Hematopoietic multipotent progenitor cell (in vitro differentiated cells): ENCODE results near the gene GTPBP3. TPM values are rescaled to one million over a fixed set of nuclear protein-coding genes. Genes with fewer than 3 reads are reported as not detected.

Experiments used
- DNase-seq, 3 donors: peaks; one replicate each; pipeline ENCODE4 v3.0.0-alpha.2; 2011 to 2015; ENCODE audit warnings: low read depth in 2 of 3, low spot score in 2 of 3
- total RNA-seq: library from RNA; depleted of rRNA; stranded (reverse); fragments of >200 nt; gene quantifications from one replicate; pipeline ENCODE4 v1.2.3, GENCODE V29; 2012

GTPBP3 gene
- total RNA-seq, 1 donor: 31.2 TPM

DNA sequence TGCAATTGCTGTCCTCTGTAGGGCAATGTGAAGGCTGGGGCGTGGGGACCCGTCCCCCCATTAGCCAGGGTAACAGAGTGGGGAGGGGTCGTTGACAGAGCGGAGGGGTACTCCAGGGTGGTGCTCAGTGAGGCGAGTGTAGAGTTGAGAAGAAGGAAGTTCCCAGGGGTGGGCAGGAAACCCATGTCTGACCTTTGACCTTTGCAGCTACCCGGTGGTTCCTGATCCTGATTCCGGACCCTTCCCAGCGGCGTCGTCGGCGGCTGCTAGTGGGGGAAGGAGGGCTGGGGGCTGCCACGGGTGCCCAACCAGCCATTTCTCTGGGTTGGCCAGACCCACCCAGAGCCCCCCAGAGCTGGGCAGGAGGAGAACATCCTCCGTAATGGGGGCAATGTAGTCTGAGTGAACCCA lies 41.9 kb downstream of the GTPBP3 start:
- peak in 2 of 3 donors; percentile 45 to 66 for DNase-seq

DNA sequence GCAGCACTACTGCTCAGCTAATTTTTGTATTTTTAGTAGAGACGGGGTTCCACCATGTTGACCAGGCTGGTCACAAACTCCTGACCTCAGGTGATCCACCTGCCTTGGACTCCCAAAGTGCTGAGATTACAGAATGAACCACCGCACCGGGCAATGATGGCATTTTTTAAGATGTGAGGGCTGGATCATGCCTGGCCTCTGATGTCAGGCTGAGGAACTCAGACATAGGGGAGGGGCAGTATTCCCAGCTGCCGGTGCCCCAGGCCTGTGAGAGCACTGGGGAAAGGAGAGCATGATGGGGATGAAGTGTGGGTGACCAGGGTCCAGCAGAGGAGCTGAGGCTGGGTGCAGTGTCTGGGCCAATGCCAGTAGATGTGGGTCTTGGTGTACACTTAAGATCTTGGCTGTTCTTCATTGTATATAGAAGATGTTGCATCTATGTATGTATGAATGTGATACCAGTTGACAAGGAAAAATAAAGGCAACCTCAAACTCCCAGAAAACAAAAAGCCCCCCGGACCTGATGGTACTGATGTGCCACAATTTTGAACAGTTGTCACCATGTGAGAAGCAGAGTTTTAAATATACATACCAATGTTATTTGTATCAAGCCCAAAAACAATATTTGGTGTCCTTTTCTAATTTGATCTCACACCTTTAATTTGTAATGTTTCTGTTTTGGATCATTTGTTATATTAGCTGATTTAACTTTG lies 43.2 kb downstream of the GTPBP3 start:
- DNase-seq: no peak

DNA sequence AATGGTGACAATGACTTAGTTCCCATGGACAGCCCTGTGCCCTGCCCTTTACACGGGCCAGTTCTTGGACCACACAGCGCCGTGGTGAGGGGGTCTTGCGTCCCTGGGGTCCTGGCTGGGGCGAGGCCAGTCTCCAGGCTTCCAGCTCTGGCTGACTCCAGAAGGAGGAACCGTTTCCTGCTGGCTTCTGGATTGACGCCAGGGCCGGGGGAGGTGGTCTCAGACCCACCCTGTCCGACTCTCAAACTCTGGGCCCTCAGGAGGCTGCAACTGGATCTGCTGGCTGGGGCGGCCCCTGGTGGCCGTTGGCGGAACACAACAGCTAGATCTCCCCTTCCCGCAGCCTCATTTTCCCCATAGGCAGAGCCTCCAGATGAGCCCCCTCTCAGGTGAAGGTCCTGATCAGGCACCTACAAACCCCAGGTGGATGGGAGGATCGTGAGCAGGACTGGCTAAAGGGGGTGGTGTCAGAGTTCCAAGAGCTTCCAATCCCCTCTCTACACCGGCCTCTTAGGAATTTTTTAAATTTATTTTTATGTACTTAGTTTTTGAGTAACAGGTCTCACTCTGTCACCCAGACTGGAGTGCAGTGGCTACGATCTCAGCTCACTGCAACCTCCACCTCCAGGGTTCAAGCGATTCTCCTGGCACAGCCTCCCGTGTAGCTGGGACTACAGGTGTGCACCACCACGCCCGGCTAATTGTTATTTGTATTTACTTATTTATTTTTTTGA lies 48.7 kb downstream of the GTPBP3 start:
- peak in 2 of 3 donors; percentile 45 to 71 for DNase-seq

DNA sequence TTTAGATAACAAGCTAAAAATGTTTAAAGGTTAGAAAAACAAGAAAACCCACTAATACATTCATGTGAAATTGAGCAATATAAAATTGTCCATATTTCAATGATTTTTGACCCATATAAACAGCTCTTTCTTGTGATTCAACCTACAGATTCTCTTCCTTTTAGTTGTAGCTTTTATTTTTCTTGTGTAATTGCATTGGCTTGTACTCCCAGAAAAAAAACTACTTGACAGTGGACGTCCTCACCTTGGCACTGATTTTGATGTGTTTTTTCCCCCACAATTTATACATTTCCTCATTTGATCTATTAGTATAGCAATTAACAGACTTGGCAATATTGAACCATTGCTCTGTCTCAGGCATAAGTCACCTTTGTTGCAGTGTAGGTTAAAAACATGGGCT lies 51.9 kb downstream of the GTPBP3 start:
- no peak for DNase-seq

DNA sequence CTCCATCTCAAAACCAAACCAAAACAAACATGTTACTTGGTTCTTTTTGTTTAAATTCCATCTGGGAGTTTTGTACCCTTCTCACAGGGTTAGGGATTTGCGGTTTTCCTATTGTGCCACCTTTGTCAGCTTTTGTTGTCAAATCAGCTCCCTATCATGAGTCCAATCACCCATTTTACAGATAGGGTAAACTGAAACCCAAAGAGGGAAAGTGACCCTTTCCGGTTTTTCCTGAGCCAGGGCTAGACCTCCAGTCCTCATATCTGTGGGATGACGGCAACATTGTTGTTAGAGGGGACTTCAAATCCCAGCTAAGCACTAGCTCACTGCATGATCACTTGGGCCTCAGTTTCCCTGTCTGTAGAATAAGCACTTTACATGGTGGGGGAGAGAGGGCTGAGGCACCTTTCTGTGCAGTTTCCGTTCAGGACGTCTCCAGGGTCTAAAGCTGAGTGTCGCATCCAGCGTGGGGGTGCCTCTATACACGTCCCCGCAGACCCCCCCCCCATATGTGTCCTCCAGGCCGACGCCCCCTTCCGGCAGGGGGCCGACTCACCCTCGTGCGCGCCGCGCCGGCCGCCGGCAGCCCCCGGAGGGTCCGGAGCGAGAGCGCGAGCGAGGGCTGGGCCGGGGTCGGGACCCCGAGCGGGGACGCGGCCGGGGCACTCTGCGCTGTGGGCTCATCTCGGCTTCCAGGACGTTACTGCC lies 52.8 kb downstream of the GTPBP3 start:
- peak in 1 of 3 donors; percentile 54 for DNase-seq

DNA sequence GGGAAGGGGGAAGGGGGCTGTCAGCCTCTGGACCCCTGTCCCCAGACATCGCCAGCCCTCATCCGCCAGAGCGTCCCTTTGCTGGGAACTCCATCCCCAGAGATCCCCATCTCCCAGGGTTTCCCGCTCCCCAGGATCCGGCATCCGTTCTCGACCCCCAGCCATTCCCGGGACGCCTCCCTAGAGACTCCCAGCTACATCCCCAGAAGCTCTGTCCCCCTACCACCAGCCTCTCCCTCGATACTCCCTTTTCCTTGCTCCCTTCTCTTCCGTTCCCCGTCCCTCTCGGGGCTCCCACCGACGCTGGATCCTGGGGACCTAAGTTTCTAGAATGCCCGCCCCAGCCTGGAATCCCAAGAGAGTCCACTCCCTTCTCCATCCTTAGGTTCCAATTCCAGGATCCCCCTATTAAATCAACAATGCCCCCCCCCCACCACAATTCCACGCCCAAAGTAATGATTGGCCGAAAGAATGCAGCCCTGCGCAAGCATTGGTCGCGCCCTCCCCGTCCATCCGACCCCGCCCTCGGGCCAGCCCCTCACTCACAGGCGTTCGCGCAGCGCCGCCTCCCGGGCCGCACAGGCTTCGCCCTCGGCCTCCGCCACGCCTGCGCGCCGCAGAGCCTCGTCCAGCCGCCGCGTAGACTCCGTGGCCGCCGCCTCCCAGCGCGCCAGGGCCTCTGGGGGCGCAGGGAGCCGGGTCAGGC lies 53.5 kb downstream of the GTPBP3 start:
- peak; percentile 71 to 94 (median 93) for DNase-seq

DNA sequence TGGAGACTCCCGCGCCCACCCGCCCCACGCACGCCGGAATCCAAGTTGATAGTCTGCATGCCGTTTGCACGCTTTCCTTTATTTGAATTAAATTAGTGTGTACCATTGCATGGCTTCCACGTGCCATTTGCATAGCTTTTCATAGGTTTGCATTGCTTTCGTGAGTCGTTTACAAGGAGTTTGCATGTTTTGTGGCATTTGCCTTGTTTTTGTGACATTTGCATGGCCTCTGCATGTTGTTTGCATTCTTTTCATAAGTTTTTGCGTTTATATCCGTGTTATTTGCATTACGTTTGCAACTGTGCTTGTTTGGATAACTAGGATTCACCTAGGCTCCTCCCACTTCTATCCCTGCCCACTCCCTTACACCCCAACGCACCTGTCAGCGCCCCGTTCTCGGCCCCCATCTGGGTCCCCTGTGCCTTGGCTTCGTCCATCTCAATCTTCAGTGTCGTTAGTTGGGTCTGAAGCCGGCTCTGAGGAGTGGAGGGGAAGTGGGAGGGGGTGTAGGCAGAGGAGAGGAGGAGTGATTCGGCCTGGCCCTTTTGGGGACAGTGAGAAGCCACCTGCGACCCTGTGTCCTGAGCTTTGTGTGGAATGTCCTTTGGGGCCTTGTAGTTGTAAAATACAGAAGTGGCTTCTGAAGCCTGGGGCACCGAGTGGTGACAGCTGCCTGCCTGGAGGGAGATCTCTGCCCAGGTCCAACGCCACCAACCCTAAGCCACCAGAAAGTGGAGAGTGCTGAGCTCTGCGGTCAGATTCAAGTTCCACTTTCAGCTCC lies 54.2 kb downstream of the GTPBP3 start:
- peak in 2 of 3 donors; percentile 34 to 62 for DNase-seq

Other genes with a start within 250 kb of the GTPBP3 start
- 50.4 TPM for gene USE1, start 122.2 kb upstream of the GTPBP3 start, total RNA-seq
- gene OCEL1, start 111.3 kb upstream of the GTPBP3 start, total RNA-seq: 2.4 TPM
- 10.8 TPM for gene NR2F6, start 91.6 kb upstream of the GTPBP3 start, total RNA-seq
- gene USHBP1, start 72.8 kb upstream of the GTPBP3 start, total RNA-seq: 0.27 TPM
- gene BABAM1, start 70.1 kb upstream of the GTPBP3 start, total RNA-seq: 79.2 TPM
- gene ANKLE1, start 55.7 kb upstream of the GTPBP3 start, total RNA-seq: 7.3 TPM
- 19.4 TPM for gene ABHD8, start 34.1 kb upstream of the GTPBP3 start, total RNA-seq
- 44.4 TPM for gene MRPL34, start 31.7 kb upstream of the GTPBP3 start, total RNA-seq
- 12.4 TPM for gene DDA1, start 28.0 kb upstream of the GTPBP3 start, total RNA-seq
- 7.8 TPM for gene ANO8, start 2.7 kb upstream of the GTPBP3 start, total RNA-seq
- gene PLVAP, start 39.8 kb downstream of the GTPBP3 start, total RNA-seq: 0.81 TPM
- 0.27 TPM for gene CCDC194, start 56.6 kb downstream of the GTPBP3 start, total RNA-seq
- gene BST2, start 68.1 kb downstream of the GTPBP3 start, total RNA-seq: 176 TPM
- gene MVB12A, start 82.5 kb downstream of the GTPBP3 start, total RNA-seq: 43.6 TPM
- under 0.01 TPM for gene TMEM221, start 111.1 kb downstream of the GTPBP3 start, total RNA-seq
- gene NXNL1, start 123.4 kb downstream of the GTPBP3 start, total RNA-seq: not detected
- 27.5 TPM for gene SLC27A1, start 133.0 kb downstream of the GTPBP3 start, total RNA-seq
- 105 TPM for gene PGLS, start 174.1 kb downstream of the GTPBP3 start, total RNA-seq
- gene COLGALT1, start 218.1 kb downstream of the GTPBP3 start, total RNA-seq: 77.0 TPM